Measurements from ENCODE around the gene SLC22A17.
A peak's percentile ranks its signal among the peaks of the same experiment; 100 is the strongest.
"Not testable (repeated sequence)": the region's sequence is repeated elsewhere in the genome, so short reads cannot be mapped to it uniquely, and the experiment has no call there.

SLC22A17 gene

GRCh38 chr14:23335623-23336022, 17.1 kb downstream of the SLC22A17 start:
- H3K4me3 ChIP-seq (replicated peaks; ENCODE audit: low read depth, low read length): no peak overlapping the region
- no peak for DNase-seq (ENCODE audit: low read depth)
- no peak for TF ChIP-seq CTCF (IDR thresholded peaks at IDR 0.05; ENCODE audit: low read length, missing control alignments)

GRCh38 chr14:23327947-23328744, 24.5 kb downstream of the SLC22A17 start:
- TF ChIP-seq CTCF (IDR thresholded peaks at IDR 0.05; ENCODE audit: low read length, missing control alignments): peak; percentile 91
- DNase-seq (ENCODE audit: low read depth): peak; percentile 86
- H3K4me3 ChIP-seq (replicated peaks; ENCODE audit: low read depth, low read length): no peak overlapping the region

- no peak for DNase-seq (ENCODE audit: low read depth)
- no peak overlapping the region for H3K4me3 ChIP-seq (replicated peaks; ENCODE audit: low read depth, low read length)
- no peak for TF ChIP-seq CTCF (IDR thresholded peaks at IDR 0.05; ENCODE audit: low read length, missing control alignments)
Measured at GRCh38 chr14:23326491-23327332, 26.0 kb downstream of the SLC22A17 start.

GRCh38 chr14:23325746-23326145, 26.9 kb downstream of the SLC22A17 start:
- not testable (repeated sequence) for DNase-seq (ENCODE audit: low read depth)

GRCh38 chr14:23324993-23325392, 27.7 kb downstream of the SLC22A17 start:
- no peak for TF ChIP-seq CTCF (IDR thresholded peaks at IDR 0.05; ENCODE audit: low read length, missing control alignments)
- DNase-seq (ENCODE audit: low read depth): no peak

More at GRCh38 chr14:23325746-23326145, 26.9 kb downstream of the SLC22A17 start:
- not testable (repeated sequence) for H3K4me3 ChIP-seq (replicated peaks; ENCODE audit: low read depth, low read length)

GRCh38 chr14:23324455-23324846, 28.2 kb downstream of the SLC22A17 start:
- no peak for DNase-seq (ENCODE audit: low read depth)
- TF ChIP-seq CTCF (IDR thresholded peaks at IDR 0.05; ENCODE audit: low read length, missing control alignments): no peak
- no peak overlapping the region for H3K4me3 ChIP-seq (replicated peaks; ENCODE audit: low read depth, low read length)

More at GRCh38 chr14:23324993-23325392, 27.7 kb downstream of the SLC22A17 start:
- no peak overlapping the region for H3K4me3 ChIP-seq (replicated peaks; ENCODE audit: low read depth, low read length)

GRCh38 chr14:23323838-23324454, 28.7 kb downstream of the SLC22A17 start:
- DNase-seq (ENCODE audit: low read depth): no peak
- TF ChIP-seq CTCF (IDR thresholded peaks at IDR 0.05; ENCODE audit: low read length, missing control alignments): no peak
- no peak overlapping the region for H3K4me3 ChIP-seq (replicated peaks; ENCODE audit: low read depth, low read length)

Measured in fibroblast of pulmonary artery (primary cell).